A673 (cell line): Measurements from ENCODE around the gene LRRC57.

ENCODE experiments used
- CTCF ChIP-seq: fragments of 300-800, 200-600 bp; sonication (generic); conservative IDR thresholded peaks from 2 replicates; pipeline ENCODE4 v1.5.1; 2017; ENCODE audit warnings: low read depth, mild to moderate bottlenecking, antibody characterized with exemption, low read length, moderate library complexity, mixed read lengths
- EZH2 ChIP-seq: fragments of 200-600 bp; sonication (generic); IDR thresholded peaks from 2 replicates; pipeline ENCODE4 v1.6.1; 2017; ENCODE audit warnings: borderline replicate concordance, low read depth, mild to moderate bottlenecking, mixed read lengths, antibody characterized with exemption, low read length; ENCODE audit not compliant: poor library complexity, severe bottlenecking

GRCh38 chr15:42508263-42508690, 40.3 kb downstream of the LRRC57 start:
- TF ChIP-seq CTCF = no peak
- TF ChIP-seq EZH2 = no peak
